Activated CD4-positive, alpha-beta memory T cell treated with anti-CD3 and anti-CD28 coated beads for 36 hours (primary cell): ENCODE results near the gene THAP8. TPM values are rescaled to one million over a fixed set of nuclear protein-coding genes. Genes with fewer than 3 reads are reported as not detected.
"Not testable (repeated sequence)": the region's sequence is repeated elsewhere in the genome, so short reads cannot be mapped to it uniquely, and the experiment has no call there.

Source experiments
- CTCF ChIA-PET: fragments of 350-600 bp; sonication (Branson Sonifier 250); formaldehyde crosslinking; loops from one replicate; lab custom pipeline; 2021; ENCODE audit warnings: antibody characterized with exemption, inconsistent platforms; lab: Charles Lee
- POLR2A ChIA-PET: fragments of 350-600 bp; sonication (Branson Sonifier 250); formaldehyde crosslinking; loops from one replicate; lab custom pipeline; 2021; ENCODE audit warnings: antibody characterized with exemption; lab: Charles Lee
- DNase-seq: peaks from one replicate; pipeline ENCODE4 v3.0.0-alpha.2; 2020
- H3K27ac Mint-ChIP-seq: one replicate; pipeline ENCODE4 v1.8.0; 2021; ENCODE audit warnings: mixed read lengths
- H3K27me3 Mint-ChIP-seq: one replicate; pipeline ENCODE4 v1.8.0; 2021; ENCODE audit warnings: mixed read lengths
- H3K36me3 Mint-ChIP-seq: one replicate; pipeline ENCODE4 v1.8.0; 2021; ENCODE audit warnings: mixed read lengths
- H3K4me1 Mint-ChIP-seq: one replicate; pipeline ENCODE4 v1.8.0; 2021; ENCODE audit warnings: low read depth, mixed read lengths
- H3K4me3 Mint-ChIP-seq: one replicate; pipeline ENCODE4 v1.8.0; 2021; ENCODE audit warnings: mild to moderate bottlenecking, mixed read lengths
- H3K9me3 Mint-ChIP-seq: one replicate; pipeline ENCODE4 v1.8.0; 2021; ENCODE audit warnings: mixed read lengths
- intact Hi-C: fragments of 100-400 bp; cut with micrococcal nuclease; formaldehyde crosslinking; loops from one replicate; pipeline ENCODE4 v1.15.1; 2023
- total RNA-seq, 2 experiments: library from RNA; stranded (reverse); gene quantifications; one replicate each; pipeline ENCODE4 v1.2.3, GENCODE V29; 2021

THAP8 gene
- total RNA-seq, 2 experiments from 2014 or later = 2.1 to 2.2 TPM

DNA sequence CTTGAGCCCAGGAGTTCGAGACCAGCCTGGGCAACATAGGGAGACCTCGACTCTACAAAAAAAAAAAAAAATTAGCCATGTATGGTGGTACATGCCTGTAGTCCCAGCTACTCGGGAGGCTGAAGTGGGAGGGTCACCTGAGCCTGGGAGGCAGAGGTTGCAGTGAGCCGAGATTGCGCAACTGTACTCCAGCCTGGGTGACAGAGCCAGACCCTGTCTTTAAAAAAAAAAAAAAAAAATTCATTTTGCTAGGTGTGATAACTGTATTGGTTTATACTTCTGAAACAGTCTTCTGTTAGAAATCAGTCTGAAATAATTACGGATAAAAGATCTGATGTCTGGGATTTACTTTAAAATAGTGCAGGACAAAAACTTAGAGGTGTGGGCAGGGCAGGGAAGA, 13.0 kb downstream of the THAP8 start:
- H3K27me3 Mint-ChIP-seq, CTCF ChIA-PET, H3K4me1 Mint-ChIP-seq, intact Hi-C loops, H3K36me3 Mint-ChIP-seq, POLR2A ChIA-PET, H3K4me3 Mint-ChIP-seq, DNase-seq, H3K27ac Mint-ChIP-seq, H3K9me3 Mint-ChIP-seq: not testable (repeated sequence)

DNA sequence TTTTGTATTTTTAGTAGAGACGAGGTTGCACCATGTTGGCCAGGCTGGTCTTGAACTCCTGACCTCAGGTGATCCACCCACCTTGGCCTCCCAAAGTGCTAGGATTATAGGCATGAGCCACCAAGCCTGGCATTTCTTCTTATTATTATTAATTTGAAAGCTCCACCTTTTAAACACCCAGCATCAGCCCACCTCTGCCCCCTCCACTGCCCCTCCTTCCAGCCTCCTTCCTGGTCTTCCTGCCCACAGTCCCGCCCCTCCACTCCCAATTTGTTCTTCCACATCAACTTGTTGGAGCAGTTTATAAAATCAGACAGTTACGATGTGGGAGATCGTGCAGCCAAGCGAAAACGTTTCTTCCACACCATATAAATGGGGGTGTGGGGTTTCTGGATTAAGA, 13.6 kb downstream of the THAP8 start:
- intact Hi-C loops = no loop called here
- no peaks in the 10 kb centered on the region for H3K9me3 Mint-ChIP-seq
- ChIA-PET POLR2A (no interaction called here), CTCF (no interaction called here)
- H3K27ac Mint-ChIP-seq = no peak overlapping the region
- H3K27me3 Mint-ChIP-seq = no peaks in the 10 kb centered on the region
- DNase-seq = no peak
- H3K36me3 Mint-ChIP-seq = no peaks in the 10 kb centered on the region
- H3K4me3 Mint-ChIP-seq = no peak overlapping the region
- peaks cover 11% of the 10 kb centered on the region for H3K4me1 Mint-ChIP-seq

DNA sequence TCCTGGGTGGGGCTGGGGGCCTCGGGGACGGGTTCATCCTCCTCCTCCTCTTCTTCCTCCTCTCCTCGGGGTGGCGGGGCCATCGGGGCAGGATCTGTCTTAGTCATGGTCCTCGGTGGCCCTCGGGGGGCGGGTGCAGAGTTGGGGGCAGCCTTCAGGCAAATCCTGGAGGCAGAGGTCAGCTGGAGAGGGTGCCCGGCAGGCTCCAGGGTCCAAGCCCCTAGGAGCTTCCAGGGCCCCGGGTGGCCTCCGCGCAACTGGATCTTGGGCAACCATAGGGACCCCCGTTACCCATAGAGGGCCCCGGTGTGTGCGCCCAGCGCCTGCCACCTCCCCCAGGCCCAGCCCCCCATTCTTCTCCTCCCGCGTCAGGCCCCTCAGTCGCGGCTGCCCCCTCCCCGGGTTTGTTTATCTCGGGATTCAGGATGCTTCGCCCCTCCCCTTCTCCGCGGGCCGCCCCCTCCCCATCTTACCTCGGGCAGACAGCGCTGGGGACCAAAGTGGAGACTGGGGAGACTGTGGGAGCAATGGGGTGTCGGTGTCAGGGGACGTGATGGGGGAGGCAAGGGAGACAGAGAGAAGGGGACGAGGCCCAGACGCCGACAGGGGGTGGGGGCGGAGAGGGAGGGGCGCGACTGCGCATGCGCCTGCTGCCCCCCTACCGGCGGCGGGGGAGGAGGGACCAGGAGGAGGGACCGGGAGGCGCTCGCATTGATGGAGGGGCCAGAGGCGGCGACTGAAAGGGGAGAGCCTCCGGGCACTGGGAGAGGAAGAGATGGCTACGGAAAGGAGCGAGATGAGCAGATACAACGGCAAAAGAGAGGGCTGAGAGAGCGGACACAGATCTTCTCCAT, 21.6 kb downstream of the THAP8 start, which contains the start of gene CLIP3:
Gene CLIP3 (minus strand): TSS at position 623 of the 854 bp plus-strand sequence. CDS start 516 bp downstream, at position 107.
- Mint-ChIP-seq H3K27ac (no peak within 1 kb of the TSS), H3K4me3 (no peak within 1 kb of the TSS), H3K9me3 (no peaks in the 10 kb centered on the region), H3K4me1 (peaks cover 35% of the 10 kb centered on the region), H3K27me3 (no peaks in the 10 kb centered on the region), H3K36me3 (peaks cover 25% of the 10 kb centered on the region)
- ChIA-PET CTCF (no interaction called here), POLR2A (no interaction called here)
- DNase-seq = peak; percentile 38
- intact Hi-C loops = no loop called here

DNA sequence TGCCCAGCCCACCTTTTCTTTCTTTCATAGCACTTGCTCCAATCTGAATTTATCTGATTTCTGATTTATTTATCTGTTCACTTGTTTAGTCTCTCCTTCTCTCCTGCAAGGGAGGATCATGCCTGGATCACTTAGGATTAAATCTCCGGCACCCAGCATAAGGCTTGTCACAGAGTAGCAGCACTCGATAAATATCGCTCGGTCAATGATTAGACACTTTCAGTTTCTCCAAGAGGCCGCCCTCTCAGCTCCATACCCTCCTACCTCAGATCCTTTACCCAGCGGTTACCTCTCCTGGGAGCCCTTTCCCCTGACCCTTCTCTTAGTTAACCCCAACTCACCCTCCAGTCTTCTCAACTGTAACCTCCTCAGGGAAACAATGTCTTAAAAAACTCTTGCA, 22.8 kb downstream of the THAP8 start:
- Mint-ChIP-seq H3K27me3 (no peaks in the 10 kb centered on the region), H3K4me3 (no peak overlapping the region), H3K27ac (no peak overlapping the region), H3K36me3 (peaks cover 29% of the 10 kb centered on the region), H3K4me1 (peaks cover 30% of the 10 kb centered on the region), H3K9me3 (no peaks in the 10 kb centered on the region)
- ChIA-PET CTCF (no interaction called here), POLR2A (interaction anchor here (0.6 kb wide), 1 partner anchor 12 kb away, joined by 3 read pairs; no protein-coding TSS in a partner anchor)
- intact Hi-C loops = no loop called here
- DNase-seq = no peak

DNA sequence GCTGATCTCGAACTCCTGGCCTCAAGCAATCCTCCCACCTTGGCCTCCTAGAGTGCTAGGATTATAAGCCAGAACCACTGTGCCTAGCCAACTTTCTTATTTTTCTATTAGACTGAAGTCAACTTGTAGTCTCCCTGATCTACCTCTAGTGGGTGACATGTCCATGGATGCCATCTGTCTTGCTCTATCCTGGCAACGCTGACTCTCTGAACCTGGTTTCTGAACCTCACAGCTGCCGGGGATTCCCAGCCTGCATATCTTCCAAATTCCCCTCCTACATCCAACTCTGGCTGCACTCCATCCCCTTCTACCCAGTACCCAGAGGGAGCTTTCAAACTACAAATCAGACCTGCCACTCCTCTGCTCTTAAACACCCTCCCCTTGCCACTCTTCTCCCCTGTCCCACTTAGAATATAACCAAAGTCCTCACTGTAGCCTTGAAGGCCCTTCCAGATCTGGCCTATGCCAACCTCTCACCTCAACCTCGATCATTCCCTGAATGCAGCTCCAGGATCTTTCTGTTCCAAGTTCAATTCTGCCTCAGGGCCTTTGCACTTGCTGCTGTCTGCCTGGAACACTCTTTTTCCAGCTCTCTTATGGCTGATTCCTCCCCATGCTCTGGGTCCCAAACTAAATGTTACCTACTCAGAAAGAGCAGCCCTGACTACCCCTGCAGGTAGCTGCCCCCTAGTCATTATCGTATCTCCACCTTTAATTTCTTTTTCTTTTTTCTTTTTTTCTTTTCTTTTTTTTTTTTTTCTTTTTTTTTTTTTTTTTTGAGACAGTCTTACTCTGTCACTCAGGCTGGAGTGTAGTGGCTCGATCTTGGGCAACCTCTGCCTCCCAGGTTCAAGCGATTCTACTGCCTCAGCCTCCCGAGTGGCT, 23.6 kb downstream of the THAP8 start:
- DNase-seq = no peak
- Mint-ChIP-seq H3K36me3 (peaks cover 29% of the 10 kb centered on the region), H3K9me3 (no peaks in the 10 kb centered on the region), H3K27me3 (no peaks in the 10 kb centered on the region), H3K4me1 (peaks cover 24% of the 10 kb centered on the region), H3K4me3 (no peak overlapping the region), H3K27ac (no peak overlapping the region)
- POLR2A ChIA-PET = interaction anchor here (0.6 kb wide), 1 partner anchor 13 kb away, joined by 3 read pairs; no protein-coding TSS in a partner anchor
- CTCF ChIA-PET = no interaction called here
- intact Hi-C loops = no loop called here

DNA sequence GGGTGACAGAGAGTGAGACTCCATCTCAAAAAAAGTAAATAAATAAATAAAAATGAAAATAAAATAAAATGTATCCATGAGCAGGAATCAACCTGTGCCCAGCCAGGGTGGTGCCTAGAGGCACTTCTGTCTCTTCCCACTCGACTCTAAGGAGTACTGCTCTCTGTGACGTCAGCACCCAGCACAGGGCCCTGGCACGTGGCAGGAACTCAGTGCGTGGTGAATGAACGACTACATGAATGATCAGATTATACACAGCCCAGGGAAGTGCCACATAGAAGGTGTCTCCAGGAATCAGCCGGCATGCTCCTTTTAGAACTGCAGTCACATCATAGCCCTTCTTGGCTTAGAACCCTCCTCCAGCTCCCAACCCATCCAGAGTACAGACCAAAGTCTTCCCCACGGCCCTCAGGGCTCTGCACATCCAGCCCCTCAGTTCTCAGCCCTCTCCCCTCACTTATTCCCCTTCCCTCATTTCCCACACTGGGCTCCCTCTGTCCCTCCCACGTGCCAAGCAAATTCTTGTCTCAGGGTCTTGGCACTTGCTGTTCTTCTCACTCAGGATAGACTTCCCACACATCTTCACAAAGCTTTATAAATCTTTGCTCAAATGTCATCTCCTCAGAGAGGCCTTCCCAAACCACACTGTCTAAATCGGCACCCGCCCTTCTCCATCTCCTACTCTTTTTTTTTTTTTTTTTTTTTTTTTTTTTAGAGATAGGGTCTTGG, 25.6 kb downstream of the THAP8 start:
- ChIA-PET POLR2A (interaction anchor here (0.8 kb wide), 1 partner anchor 33 kb away, joined by 3 read pairs; no protein-coding TSS in a partner anchor), CTCF (no interaction called here)
- Mint-ChIP-seq H3K36me3 (peaks cover 19% of the 10 kb centered on the region), H3K27ac (no peak overlapping the region), H3K4me3 (no peak overlapping the region), H3K27me3 (no peaks in the 10 kb centered on the region), H3K4me1 (peaks cover 10% of the 10 kb centered on the region), H3K9me3 (no peaks in the 10 kb centered on the region)
- intact Hi-C loops = loop anchor here (10.0 kb wide), 1 partner anchor 924 kb away; no protein-coding TSS in a partner anchor
- no peak for DNase-seq

DNA sequence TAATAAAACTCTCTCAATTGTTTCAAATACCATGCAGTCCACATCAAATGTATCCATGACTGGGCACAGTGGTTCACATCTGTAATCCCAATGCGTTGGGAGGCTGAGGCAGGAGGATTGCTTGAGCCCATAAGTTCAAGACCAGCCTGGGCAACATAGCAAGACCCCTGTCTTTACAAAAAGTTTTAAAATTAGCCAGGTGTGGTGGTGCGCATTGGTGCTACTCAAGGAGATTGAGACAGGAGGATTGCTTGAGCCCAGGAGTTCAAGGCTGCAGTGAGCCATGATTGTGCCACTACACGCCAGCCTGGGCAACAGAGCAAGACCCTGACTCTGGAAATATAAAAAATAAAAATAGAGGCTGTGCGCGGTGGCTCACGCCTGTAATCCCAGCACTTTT, 26.4 kb downstream of the THAP8 start:
- no peaks in the 10 kb centered on the region for H3K27me3 Mint-ChIP-seq
- no peak overlapping the region for H3K4me3 Mint-ChIP-seq
- H3K36me3 Mint-ChIP-seq = peaks cover 24% of the 10 kb centered on the region
- no peak for DNase-seq
- H3K9me3 Mint-ChIP-seq = no peaks in the 10 kb centered on the region
- H3K27ac Mint-ChIP-seq = no peak overlapping the region
- POLR2A ChIA-PET = no interaction called here
- intact Hi-C loops = loop anchor here (10.0 kb wide), 1 partner anchor 923 kb away; no protein-coding TSS in a partner anchor
- CTCF ChIA-PET = no interaction called here
- peaks cover 5% of the 10 kb centered on the region for H3K4me1 Mint-ChIP-seq

DNA sequence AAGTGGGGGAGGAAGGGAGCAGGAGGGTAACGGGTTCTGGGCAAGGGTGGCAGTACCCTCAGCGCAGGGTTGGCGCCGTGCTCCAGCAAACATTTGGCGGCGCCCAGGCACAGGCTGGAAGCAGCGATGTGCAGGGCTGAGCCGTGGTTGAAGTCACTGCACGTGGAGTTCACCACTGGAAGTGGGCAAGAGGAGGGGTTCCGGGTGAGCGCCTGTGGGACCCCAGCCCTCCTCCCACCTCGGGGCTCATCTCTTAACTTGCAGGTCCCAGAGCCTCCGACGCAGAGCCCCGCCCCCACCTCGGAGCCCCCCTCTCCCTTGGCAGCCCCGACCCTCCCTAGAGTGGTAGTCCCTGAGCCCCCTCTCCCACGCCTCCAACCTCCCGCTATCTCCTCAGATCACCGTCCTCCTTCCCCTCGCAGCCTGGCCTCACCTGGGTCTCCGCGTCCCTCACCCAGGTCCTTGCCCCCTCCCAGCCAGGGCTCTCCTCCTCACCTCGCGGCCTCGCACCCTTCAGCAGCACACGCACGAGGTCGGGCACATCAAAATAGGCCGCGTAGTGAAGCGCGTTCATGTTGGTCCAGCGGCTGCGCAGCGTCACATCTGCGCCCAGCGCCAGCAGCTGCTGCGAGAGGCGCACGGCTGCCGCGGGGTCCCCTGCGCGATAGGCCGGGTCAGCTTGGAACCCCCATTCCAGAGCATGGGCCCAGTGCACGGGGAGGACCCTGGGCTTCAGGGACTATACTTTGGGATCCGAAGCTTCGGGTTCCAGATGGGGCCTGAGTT, 27.8 kb downstream of the THAP8 start:
- no peak for DNase-seq
- H3K36me3 Mint-ChIP-seq = peaks cover 21% of the 10 kb centered on the region
- ChIA-PET CTCF (no interaction called here), POLR2A (no interaction called here)
- H3K4me1 Mint-ChIP-seq = no peaks in the 10 kb centered on the region
- no peak overlapping the region for H3K4me3 Mint-ChIP-seq
- no peak overlapping the region for H3K27ac Mint-ChIP-seq
- intact Hi-C loops = loop anchor here (10.0 kb wide), 1 partner anchor 921 kb away; no protein-coding TSS in a partner anchor
- H3K9me3 Mint-ChIP-seq = no peaks in the 10 kb centered on the region
- no peaks in the 10 kb centered on the region for H3K27me3 Mint-ChIP-seq

DNA sequence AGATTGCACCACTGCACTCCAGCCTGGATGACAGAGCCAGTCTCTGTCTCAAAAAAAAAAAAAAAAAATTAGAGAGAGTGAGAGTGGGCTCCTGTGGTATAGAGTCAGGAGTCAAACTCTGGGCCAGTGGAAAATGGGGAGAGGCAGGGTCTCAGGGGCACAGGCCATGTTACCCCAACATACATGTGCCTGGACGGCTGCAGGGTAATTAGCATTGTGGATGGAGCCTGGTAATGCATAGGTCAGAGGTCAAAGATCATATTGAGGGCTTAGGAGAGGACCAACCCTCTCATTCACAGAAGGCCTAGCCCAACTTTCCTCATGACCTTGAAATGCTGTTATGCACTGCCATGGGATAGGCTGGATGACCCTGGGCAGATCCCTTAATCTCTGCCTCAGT, 28.5 kb downstream of the THAP8 start:
- DNase-seq = no peak
- no peaks in the 10 kb centered on the region for H3K27me3 Mint-ChIP-seq
- no peaks in the 10 kb centered on the region for H3K9me3 Mint-ChIP-seq
- peaks cover 22% of the 10 kb centered on the region for H3K36me3 Mint-ChIP-seq
- H3K4me1 Mint-ChIP-seq = no peaks in the 10 kb centered on the region
- H3K27ac Mint-ChIP-seq = no peak overlapping the region
- intact Hi-C loops = loop anchor here (10.0 kb wide), 1 partner anchor 921 kb away; no protein-coding TSS in a partner anchor
- H3K4me3 Mint-ChIP-seq = no peak overlapping the region
- CTCF ChIA-PET = no interaction called here
- POLR2A ChIA-PET = no interaction called here

DNA sequence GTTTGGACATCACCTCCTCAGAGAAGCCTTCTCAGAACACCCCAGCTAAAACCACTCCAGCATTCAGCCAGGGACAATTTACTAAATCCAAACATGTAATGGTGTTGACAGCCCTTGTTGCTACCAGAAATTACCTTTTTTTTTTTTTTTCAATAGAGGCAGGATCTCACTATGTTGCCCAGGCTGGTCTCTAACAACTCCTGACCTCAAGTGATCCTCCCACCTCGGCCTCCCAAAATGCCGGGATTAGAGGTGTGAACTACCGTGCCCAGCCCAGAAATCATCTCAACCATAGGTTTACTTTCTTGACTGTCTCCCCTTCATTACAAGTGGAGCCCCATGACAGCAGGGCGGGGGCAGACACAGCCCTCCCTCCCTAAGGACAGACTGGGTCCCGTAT, 30.7 kb downstream of the THAP8 start:
- no peak for DNase-seq
- Mint-ChIP-seq H3K4me1 (no peaks in the 10 kb centered on the region), H3K36me3 (peaks cover 15% of the 10 kb centered on the region), H3K27me3 (no peaks in the 10 kb centered on the region), H3K9me3 (no peaks in the 10 kb centered on the region), H3K4me3 (no peak overlapping the region), H3K27ac (no peak overlapping the region)
- intact Hi-C loops = loop anchor here (10.0 kb wide), 1 partner anchor 919 kb away; no protein-coding TSS in a partner anchor
- ChIA-PET POLR2A (no interaction called here), CTCF (no interaction called here)

DNA sequence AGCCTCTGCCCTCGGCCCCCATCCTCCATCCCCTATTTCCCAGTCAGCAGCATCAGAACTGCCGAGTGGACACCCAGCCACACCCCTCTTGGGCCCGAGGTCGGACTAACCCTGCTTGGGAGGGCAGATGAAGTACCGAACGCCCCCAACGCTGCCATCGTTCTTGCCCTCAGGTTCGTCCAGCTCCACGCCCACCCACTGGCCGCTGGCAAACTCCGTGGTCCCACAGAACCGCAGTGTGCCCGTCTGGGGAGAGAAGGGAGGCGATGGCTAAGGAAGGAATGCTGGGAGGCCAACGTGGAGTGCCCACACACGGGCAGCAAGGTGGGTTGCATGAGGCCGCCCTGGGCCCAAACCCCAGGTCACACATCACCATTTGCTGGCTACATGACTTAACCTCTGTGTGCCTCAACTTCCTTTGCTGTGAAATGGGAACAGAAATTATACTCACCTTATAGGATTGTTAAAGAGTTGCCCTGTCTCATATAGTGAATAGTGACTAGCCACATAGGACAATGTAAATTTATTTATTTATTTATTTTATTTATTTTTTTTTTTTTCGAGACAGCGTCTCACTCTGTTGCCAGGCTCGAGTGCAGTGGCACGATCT, 34.9 kb downstream of the THAP8 start:
- Mint-ChIP-seq H3K27ac (no peak overlapping the region), H3K4me3 (no peak overlapping the region), H3K9me3 (no peaks in the 10 kb centered on the region), H3K4me1 (peaks cover 17% of the 10 kb centered on the region), H3K27me3 (no peaks in the 10 kb centered on the region), H3K36me3 (peaks cover 15% of the 10 kb centered on the region)
- DNase-seq = no peak
- intact Hi-C loops = no loop called here
- ChIA-PET POLR2A (no interaction called here), CTCF (no interaction called here)
